Head of caudate nucleus (tissue), 42 donors: Measurements from ENCODE around the gene SEC24D.
"Not testable (repeated sequence)": the region's sequence is repeated elsewhere in the genome, so short reads cannot be mapped to it uniquely, and the experiment has no call there.

Experiments used
- DNase-seq, 42 donors: peaks; one replicate each; pipeline versions ENCODE4 v3.0.0 to v3.0.0-alpha.2; 2020 to 2021; ENCODE audit warnings: mixed read lengths in 7 of 42
- intact Hi-C: fragments of 100-400 bp; cut with DNase I; formaldehyde crosslinking; loops from one replicate; pipeline ENCODE4 v1.15.0; 2022

Gene SEC24D

DNA sequence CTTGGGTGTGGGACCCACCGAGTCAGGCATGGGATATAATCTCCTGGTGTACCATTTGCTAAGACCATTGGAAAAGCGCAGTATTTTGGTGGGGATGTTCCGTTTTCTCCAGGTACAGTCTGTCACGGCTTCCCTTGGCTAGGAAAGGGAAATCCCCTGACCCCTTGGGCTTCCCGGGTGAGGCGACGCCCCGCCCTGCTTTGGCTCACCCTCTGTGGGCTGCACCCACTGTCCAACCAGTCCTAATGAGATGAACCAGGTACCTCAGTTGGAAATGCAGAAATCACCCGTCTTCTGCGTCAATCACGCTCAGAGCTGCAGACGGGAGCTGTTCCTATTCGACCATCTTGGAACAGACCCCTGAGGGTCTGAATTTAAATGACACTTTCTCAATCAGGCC, 53.0 kb downstream of the SEC24D start:
- DNase-seq, intact Hi-C loops: not testable (repeated sequence)

DNA sequence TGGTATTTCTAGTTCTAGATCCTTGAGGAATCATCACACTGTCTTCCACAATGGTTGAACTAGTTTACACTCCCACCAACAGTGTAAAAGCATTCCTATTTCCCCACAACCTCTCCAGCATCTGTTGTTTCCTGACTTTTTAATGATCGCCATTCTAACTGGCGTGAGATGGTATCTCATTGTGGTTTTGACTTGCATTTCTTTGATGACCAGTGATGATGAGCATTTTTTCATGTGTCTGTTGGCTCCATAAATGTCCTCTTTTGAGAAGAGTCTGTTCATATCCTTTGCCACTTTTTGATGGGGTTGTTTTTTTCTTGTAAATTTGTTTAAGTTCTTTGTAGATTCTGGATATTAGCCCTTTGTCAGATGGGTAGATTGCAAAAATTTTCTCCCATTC, 58.3 kb downstream of the SEC24D start:
- DNase-seq, result not testable (repeated sequence)
- intact Hi-C loops, result loop anchor here (10.0 kb wide), 1 partner anchor 107 kb away; the partner anchor contains the start of gene SYNPO2

DNA sequence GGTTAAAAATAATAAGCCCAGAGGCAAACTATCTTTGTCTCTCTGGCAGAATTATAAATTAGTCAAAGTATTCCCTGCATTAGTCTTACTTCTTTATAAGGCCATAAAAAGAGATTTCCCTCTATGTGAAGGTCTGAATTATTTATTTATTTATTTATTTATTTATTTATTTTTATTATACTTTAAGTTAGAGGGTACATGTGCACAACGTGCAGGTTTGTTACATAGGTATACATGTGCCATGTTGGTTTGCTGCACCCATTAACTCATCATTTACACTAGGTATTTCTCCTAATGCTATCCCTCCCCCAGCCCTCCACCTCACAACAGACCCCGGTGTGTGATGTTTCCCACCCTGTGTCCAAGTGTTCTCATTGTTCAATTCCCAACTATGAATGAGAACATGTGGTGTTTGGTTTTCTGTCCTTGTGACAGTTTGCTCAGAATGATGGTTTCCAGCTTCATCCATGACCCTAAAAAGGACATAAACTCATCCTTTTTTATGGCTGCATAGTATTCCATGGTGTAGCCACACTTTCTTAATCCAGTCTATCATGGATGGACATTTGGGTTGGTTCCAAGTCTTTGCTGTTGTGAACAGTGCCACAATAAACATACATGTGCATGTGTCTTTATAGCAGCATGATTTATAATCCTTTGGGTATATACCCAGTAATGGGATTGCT, 58.8 kb downstream of the SEC24D start:
- not testable (repeated sequence) for DNase-seq
- intact Hi-C loops, result loop anchor here (10.0 kb wide), 1 partner anchor 108 kb away; the partner anchor contains the start of gene SYNPO2

DNA sequence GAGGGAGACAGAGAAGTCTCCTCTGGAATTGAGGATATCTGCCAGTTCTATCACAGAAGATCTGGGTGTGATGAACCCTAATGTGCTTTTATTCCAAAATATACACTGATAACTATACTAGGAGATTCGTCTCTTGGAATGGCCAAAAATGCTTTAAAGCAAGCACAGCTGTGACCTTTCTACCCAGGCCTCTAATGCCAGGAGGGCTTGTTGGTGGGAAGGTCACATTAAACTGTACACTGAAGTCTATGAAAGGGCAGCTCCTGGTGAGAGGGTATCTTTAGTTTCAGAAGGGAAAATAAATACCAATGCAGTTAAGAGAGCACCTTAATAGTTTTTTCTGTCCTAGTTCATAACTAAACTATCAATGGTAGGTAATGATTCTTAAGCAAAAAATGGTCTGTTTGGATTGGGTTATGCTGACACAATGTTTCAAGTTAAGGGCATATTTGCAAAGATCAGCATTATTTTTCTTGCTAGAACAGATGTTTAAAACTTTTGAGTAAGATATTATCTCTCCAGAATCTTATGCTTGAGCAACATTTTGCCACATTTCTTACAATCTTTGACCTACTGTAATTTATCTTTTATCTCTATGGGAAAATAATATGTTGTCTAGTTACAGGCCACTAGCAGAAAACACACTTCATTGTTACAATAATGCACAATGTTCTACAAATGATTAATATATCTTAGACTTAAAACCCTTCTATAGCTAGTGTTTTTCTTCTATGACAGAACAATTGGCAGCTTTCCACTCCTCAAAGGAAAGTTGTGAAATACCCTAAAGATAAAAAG, 59.6 kb downstream of the SEC24D start:
- intact Hi-C loops, result loop anchor here (10.0 kb wide), 1 partner anchor 108 kb away; the partner anchor contains the start of gene SYNPO2
- no peak for DNase-seq

DNA sequence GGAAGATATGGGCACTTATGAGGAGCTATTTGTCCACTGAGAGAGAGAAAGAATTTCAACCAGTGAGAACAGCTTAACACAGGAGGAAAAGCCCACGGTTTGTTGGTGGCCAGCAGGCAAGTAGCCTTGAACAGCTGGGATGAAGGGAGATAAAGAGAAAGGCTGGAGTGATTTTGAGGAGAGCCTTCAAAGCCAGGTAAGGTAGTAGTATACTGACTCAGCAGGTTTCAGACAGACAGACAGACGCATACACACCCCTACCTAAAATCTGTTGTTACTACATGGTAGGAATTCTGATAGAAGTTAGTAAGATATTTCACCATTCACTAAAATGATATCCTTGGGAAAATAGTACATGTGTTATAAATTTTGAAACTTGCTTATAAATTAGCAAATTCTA, 60.5 kb downstream of the SEC24D start:
- no peak for DNase-seq
- intact Hi-C loops, result loop anchor here (10.0 kb wide), 1 partner anchor 109 kb away; the partner anchor contains the start of gene SYNPO2

DNA sequence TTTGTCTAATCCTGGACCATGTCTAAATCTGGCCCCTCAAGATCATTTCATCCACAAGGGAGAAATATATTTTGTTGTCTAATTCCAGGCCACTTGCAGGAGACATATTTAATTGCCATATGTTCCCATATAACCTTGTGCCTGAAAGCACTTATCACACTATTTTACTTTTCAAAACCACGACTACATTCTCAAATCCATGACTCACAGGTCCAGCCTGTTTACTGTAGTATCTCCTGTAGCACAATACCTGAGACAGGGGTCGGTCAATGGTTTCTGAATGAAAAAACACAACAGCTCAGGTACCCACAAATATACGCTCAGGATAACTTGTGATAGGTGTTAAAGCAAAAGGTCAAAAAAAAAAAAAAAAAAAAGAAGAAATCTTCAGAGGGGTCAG, 60.9 kb downstream of the SEC24D start:
- intact Hi-C loops, result loop anchor here (10.0 kb wide), 1 partner anchor 110 kb away; the partner anchor contains the start of gene SYNPO2
- no peak for DNase-seq

DNA sequence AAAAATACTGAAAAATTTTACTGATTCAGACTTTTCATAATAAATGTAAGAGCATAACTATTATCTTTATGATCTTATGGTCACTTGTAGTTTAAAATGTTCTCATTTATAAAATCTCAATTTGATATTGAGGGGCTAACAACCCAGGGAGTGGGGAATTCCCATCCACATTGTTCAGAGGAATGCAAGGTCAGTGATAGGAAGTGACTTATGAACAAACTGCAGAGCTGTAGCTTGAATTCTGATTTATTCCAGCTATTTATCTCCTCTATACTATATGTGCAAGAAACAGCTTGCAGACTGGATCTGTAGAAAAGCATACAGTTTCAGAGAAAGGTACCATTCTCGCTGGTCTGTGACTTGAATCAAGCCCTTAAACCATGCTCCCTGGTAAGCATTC, 61.6 kb downstream of the SEC24D start:
- intact Hi-C loops, result loop anchor here (10.0 kb wide), 1 partner anchor 110 kb away; the partner anchor contains the start of gene SYNPO2
- DNase-seq, result no peak

DNA sequence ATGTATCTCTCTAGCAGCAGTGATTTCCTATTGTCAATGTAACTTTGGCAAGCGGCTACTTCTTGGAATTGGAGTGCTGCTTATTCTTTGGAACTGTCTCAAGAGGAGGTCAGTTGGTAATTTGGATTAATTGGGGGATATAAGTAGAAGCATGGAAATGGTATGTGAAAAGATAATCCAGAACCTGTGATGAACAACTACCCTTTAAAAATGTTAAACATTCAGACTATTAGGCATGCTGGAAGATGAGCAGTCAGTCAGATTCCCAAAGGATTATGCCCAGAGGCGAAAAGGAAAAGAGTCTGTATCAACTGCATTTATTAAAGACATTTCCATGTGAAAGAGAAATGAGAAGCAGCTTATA, 62.5 kb downstream of the SEC24D start:
- intact Hi-C loops, result loop anchor here (10.0 kb wide), 1 partner anchor 111 kb away; the partner anchor contains the start of gene SYNPO2
- DNase-seq, result no peak

DNA sequence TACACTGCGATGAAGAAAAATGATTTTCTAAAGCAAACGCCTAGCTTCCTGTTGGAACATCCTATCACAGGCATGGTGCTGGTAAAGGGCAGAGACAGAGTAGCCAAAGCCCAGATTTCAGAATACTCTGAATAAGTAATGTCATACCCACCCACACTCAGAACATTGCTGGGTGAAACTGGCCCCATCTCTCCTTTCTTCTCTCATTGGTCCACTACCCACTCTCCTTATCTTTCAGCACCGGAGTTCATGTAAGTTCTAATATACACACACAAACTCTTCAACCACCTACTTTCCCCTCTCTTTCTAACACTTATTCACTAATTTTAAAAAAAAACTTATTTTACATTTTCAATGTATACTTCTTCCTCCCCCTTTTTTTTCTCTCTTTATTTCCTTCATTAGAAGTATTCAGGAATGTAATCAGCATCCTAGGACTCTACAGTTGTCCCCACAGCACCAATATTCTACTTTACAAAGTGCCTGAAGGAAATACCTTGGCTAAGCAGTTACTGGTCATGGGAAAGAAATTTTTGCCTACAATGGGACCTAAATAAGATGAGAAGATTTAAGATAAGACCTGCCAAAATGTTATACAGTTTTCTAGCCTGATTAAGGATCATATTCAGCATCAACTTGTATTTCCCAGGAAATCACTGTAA, 63.0 kb downstream of the SEC24D start:
- intact Hi-C loops, result loop anchor here (10.0 kb wide), 1 partner anchor 112 kb away; the partner anchor contains the start of gene SYNPO2
- DNase-seq, result no peak

DNA sequence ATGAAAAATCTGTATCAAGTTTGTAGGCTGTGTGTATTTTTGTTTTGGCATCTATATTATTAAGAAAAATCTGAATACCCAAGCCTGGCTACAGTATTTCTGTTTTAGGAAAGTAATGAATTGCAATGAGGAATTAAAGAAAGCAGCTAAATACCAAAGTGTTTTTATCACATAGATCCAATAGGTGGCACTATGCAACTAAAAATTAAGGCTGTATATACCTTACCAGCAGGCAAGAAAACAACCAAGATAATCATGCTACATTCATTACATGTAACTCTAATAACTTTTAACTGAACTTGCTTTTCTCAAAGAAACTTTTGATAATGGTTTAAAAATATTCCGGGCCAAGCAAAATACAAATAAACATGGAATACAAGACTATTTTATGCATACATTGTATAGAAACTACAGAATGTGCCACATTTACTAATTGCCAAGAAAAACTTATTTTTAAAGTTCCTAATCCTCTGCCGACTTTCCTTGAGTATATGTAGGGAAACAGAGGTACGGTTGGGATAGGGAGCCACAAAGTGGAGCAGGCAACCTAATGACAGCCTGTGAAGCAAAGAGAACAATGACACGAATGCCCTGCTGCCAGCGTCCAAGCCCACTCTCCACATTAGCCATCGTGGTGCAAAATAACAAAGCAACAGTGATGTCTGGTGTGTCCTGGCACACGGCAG, 63.7 kb downstream of the SEC24D start:
- intact Hi-C loops, result loop anchor here (10.0 kb wide), 1 partner anchor 113 kb away; the partner anchor contains the start of gene SYNPO2

DNA sequence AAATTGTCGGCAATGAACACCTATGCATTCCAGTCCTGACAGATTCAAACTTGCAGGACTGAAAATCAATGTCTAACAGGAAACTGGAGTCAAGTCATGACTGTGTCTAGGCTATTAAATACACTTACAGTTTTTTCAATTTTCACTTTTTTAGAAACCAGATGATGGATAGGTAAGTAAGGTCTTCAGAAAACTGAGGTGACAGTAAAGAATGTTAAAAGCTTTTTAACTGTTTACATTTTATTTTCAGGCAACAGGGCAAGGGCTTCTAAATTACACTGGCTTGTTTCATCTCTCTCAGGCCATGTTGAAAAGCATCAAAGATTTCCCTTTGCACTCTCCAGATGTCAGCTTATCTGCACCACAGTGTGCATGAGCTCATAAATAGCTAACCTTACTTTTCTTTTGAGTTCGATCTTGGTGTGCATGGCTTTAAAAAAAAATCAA, 65.2 kb downstream of the SEC24D start:
- DNase-seq, result no peak
- intact Hi-C loops, result loop anchor here (10.0 kb wide), 1 partner anchor 114 kb away; the partner anchor contains the start of gene SYNPO2

More for the DNA sequence above, 63.7 kb downstream of the SEC24D start:
- no peak for DNase-seq

DNA sequence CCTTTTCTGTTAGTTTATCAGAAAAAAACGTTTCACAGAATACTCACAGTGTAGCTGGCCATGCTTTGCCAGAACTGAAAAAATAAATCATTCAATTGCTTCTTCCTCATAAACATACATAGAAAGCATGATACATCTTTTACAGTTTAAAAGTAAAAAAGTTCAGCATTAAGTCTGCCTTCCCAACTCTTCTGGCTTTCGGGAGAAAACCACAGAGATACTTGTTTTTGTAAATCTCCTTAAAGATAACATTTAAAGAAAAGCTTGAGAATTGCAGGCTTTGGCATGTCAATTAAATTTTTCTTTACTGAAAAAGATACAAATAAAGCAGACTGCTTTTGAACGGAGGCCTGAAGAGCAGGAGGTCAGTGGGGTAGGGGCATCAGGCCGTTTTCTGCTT, 66.8 kb downstream of the SEC24D start:
- no peak for DNase-seq
- intact Hi-C loops, result no loop called here

DNA sequence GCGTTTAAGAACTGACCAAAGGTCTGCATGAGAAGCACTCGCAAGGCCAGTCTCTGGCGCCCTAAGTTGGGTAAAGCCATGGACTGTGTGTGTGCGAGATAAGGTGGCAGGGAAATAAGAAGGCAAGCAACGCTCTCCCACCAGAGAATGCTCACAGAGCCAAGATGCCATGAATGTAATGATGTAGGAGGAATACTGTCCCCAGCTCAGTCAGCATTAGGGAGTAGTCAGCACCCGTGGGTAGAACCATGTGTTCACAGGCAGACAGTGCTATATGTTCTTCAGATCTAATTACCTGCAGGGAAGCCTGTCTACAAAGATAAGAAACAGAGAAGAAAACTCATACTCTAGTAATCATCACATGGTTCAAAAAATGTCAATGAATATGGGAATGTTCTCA, 68.8 kb downstream of the SEC24D start:
- intact Hi-C loops, result no loop called here

DNA sequence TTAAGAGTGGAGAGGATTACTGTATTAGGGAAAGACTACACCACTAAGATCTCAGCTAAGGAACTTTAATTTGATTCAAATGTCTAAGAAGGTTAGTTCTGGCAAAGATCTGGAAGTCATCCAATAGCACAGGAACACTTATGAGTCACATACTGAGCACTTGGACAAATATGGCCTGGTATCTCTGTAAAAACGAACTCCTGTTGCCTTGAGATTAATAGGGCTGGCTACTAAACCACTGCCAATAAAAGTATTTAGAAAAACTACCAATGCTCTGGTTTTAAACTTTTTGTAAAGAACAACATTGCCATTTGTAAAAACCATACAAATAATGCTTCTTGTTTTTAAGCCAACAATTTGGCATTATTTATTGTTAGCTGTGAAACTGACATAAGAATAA, 70.5 kb downstream of the SEC24D start:
- no peak for DNase-seq
- intact Hi-C loops, result no loop called here

More for the DNA sequence above, 68.8 kb downstream of the SEC24D start:
- DNase-seq, result no peak

DNA sequence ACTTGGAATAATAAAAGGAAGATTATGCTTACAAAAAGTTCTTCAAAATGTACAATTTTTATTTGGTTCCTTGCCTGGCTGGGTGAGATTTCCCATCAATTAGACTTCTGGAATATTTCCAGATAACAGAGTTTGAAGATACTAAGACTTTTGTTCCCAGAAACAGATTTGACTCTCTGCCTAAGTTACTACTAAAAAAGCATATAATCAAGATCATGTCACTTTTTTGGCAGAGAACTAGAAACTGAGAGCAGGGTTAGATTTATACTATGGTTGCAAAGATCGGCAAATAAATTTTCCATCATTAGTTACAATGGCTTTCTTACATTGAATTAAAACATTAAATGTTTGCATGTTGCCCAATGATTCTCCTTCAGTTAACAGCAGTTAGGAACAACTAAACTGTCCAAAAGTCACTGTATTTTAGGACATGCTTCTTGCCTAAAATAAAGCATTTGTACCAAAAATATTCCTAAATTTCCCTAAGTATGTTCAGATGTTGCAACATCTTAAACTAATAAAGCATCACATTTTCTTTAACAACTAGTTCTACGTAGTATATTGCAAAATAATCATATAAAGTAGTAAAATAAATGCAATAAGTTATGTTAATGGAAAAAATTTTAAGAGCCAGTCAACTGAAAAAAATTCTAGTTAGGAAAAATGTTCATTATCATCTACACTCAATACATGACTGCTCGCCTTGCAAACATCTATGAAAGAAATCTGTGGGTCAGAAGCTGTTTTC, 73.0 kb downstream of the SEC24D start:
- intact Hi-C loops, result no loop called here
- no peak for DNase-seq

DNA sequence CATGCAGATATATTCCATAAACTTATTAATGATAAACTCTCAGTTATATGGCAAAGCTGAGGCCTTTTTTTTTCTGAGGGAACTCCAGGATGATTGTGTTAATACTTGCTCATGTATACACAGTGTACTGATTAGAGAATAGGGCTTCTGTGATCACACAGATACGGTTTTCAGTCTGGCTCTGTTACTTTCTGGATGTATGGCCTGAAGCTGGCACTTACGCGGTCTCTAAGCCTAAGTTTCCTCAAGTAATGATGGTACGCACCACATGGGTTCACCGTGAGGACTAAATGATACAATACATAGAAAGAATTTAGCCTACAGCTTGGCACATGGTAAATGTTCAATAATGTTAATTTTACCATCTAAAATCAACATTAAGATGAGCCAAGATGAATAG, 73.8 kb downstream of the SEC24D start:
- intact Hi-C loops, result no loop called here
- no peak for DNase-seq

DNA sequence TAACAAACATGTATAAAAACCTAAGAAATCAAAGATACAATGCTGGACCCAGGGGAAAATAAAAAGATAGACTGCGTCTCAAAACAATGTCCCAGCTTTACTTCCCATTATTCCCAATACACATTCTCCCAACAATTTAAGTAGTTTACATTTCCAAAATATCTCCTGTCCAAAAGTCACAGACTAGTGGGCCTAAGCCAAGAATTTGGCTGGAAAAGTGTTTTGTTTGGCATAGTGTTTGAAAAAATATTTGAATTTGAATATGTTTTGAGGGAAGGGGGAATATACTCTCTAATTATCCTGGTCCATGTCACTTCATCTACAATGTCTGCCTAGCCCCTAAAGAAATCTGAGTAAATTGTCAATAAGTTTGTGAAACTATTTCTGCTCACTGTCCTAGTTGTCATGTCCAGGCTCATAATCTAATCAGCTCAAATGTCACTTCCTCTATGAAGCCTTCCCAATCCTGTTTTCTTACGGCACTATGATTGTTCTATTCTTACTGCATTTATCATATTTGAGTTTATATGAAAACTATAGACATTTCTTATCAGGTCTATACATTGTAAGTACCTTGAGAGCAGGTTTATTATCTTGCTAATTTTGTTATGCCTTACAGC, 74.4 kb downstream of the SEC24D start:
- intact Hi-C loops, result no loop called here
- no peak for DNase-seq

DNA sequence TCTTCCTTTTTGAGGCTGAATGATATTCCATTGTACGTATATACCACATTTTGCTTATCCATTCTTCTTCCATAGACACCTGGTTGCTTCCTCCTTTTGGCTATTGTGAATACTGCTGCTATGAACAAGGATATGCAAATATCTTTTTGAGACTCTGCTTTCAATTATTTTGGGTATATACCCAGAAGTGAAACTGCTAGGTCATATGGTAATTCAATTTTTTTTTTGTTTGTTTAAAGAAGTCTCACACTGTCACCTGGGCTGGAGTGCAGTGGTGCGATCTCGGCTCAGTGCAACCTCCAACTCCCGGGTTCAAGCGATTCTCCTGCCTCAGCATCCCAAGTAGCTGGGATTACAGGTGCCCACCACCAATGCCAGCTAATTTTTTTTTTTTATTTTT, 75.4 kb downstream of the SEC24D start:
- intact Hi-C loops, result no loop called here

More for the DNA sequence above, 75.4 kb downstream of the SEC24D start:
- DNase-seq, result no peak
